ENCODE data around the gene RAD54L.
A peak's percentile ranks its signal among the peaks of the same experiment; 100 is the strongest.
"Not testable (repeated sequence)": the region's sequence is repeated elsewhere in the genome, so short reads cannot be mapped to it uniquely, and the experiment has no call there.

The RAD54L gene

GRCh38 chr1:46288485-46289133, 41.0 kb downstream of the RAD54L start:
- DNase-seq: no peak

GRCh38 chr1:46289134-46289494, 41.6 kb downstream of the RAD54L start:
- no peak for DNase-seq

- no peak for DNase-seq
Measured at GRCh38 chr1:46289976-46290375, 42.4 kb downstream of the RAD54L start.

GRCh38 chr1:46295306-46295705, 47.7 kb downstream of the RAD54L start:
- DNase-seq: no peak

GRCh38 chr1:46298387-46298786, 50.8 kb downstream of the RAD54L start:
- no peak for DNase-seq

- no peak for DNase-seq
Measured at GRCh38 chr1:46300673-46301405, 53.3 kb downstream of the RAD54L start.

- no peak for DNase-seq
Measured at GRCh38 chr1:46301406-46301807, 53.8 kb downstream of the RAD54L start.

- DNase-seq: peak; percentile 39
Measured at GRCh38 chr1:46301808-46302640, 54.5 kb downstream of the RAD54L start.

GRCh38 chr1:46302641-46303037, 55.1 kb downstream of the RAD54L start:
- peak; percentile 28 for DNase-seq

GRCh38 chr1:46303038-46303871, 55.7 kb downstream of the RAD54L start, which contains the start of the genes LRRC41 and UQCRH:
Gene LRRC41, minus strand, starts transcription at chr1:46303616. Its CDS starts 294 bp downstream, at chr1:46303322.
Gene UQCRH, plus strand, starts transcription at chr1:46303698. Its CDS starts 69 bp downstream, at chr1:46303767.
- DNase-seq: peak; percentile 92

- DNase-seq: no peak
Measured at GRCh38 chr1:46303872-46304326, 56.3 kb downstream of the RAD54L start.

GRCh38 chr1:46306159-46306530, 58.6 kb downstream of the RAD54L start:
- no peak for DNase-seq

GRCh38 chr1:46309401-46310159, 62.0 kb downstream of the RAD54L start:
- DNase-seq: no peak

GRCh38 chr1:46310321-46310720, 62.8 kb downstream of the RAD54L start:
- DNase-seq: no peak

GRCh38 chr1:46315669-46316403, 68.3 kb downstream of the RAD54L start:
- no peak for DNase-seq

GRCh38 chr1:46317323-46317722, 69.8 kb downstream of the RAD54L start:
- no peak for DNase-seq

GRCh38 chr1:46319301-46319700, 71.7 kb downstream of the RAD54L start:
- not testable (repeated sequence) for DNase-seq

GRCh38 chr1:46319960-46320914, 72.7 kb downstream of the RAD54L start:
- not testable (repeated sequence) for DNase-seq

GRCh38 chr1:46322191-46322590, 74.6 kb downstream of the RAD54L start:
- not testable (repeated sequence) for DNase-seq

All from NCI-H345 (cell line).